Cardiac fibroblast (primary cell): ENCODE data around the gene DNAJA4.

ENCODE experiments used
- DNase-seq, 2 donors: peaks; one replicate each; pipeline versions ENCODE4 v3.0.0 to v3.0.0-alpha.2; 2010; ENCODE audit warnings: low read depth in 2 of 2
- H3K4me3 ChIP-seq, 2 donors: replicated peaks in 1 of 2; 1 replicate in 1 of 2; 2 replicates in 1 of 2; pipeline ENCODE4 v1.5.1; 2011; ENCODE audit warnings: low read depth in 2 of 2, low read length in 2 of 2, mild to moderate bottlenecking in 2 of 2, moderate library complexity in 1 of 2
- TF ChIP-seq, protein P1 (sequence below): IDR thresholded peaks from one replicate; pipeline ENCODE4 v1.5.1; 2011; ENCODE audit warnings: low read depth, mild to moderate bottlenecking, low read length, inconsistent platforms

Gene DNAJA4

DNA sequence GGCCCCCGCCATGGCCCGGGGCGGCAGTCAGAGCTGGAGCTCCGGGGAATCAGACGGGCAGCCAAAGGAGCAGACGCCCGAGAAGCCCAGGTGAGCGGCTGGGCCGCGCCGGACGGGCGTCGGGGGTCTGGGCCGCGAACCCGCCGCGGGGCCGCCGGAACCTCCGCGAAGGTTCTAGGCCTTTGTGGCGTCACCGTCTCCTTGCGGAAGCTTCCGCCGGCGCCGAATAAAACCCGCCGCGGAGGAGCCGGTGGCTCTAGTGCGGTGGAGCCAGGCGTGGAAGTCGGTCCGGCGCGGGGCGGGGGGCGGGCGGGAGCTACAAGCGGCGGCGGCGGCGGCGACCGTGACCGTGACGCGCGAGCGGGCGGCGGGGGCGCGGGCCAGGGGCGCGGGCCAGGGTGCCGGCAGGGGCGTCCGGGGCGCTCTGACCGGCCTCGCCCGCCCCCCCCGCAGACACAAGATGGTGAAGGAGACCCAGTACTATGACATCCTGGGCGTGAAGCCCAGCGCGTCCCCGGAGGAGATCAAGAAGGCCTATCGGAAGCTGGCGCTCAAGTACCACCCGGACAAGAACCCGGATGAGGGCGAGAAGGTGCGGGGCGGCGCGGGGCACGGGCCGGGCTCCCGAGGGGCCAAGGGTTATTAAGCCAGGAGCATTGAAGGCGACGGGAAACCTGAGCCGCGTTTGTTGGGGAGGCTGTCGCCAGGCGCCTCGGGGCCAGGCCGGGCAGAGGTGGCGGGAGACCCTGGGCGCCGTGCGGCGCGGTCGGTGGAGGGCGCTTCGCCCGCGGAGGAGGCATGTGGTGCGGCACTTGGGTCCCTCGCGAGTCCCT is at the start of gene DNAJA4:
DNAJA4 (plus strand) TSS at position 259 of the 833 bp plus-strand sequence; CDS start at position 461, 202 bp downstream.
- TF ChIP-seq, protein P1, sequence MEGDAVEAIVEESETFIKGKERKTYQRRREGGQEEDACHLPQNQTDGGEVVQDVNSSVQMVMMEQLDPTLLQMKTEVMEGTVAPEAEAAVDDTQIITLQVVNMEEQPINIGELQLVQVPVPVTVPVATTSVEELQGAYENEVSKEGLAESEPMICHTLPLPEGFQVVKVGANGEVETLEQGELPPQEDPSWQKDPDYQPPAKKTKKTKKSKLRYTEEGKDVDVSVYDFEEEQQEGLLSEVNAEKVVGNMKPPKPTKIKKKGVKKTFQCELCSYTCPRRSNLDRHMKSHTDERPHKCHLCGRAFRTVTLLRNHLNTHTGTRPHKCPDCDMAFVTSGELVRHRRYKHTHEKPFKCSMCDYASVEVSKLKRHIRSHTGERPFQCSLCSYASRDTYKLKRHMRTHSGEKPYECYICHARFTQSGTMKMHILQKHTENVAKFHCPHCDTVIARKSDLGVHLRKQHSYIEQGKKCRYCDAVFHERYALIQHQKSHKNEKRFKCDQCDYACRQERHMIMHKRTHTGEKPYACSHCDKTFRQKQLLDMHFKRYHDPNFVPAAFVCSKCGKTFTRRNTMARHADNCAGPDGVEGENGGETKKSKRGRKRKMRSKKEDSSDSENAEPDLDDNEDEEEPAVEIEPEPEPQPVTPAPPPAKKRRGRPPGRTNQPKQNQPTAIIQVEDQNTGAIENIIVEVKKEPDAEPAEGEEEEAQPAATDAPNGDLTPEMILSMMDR, result no peak
- H3K4me3 ChIP-seq, result peak within 1 kb of the TSS; percentile 54 to 55
- DNase-seq, result peak; percentile 32 to 58

DNA sequence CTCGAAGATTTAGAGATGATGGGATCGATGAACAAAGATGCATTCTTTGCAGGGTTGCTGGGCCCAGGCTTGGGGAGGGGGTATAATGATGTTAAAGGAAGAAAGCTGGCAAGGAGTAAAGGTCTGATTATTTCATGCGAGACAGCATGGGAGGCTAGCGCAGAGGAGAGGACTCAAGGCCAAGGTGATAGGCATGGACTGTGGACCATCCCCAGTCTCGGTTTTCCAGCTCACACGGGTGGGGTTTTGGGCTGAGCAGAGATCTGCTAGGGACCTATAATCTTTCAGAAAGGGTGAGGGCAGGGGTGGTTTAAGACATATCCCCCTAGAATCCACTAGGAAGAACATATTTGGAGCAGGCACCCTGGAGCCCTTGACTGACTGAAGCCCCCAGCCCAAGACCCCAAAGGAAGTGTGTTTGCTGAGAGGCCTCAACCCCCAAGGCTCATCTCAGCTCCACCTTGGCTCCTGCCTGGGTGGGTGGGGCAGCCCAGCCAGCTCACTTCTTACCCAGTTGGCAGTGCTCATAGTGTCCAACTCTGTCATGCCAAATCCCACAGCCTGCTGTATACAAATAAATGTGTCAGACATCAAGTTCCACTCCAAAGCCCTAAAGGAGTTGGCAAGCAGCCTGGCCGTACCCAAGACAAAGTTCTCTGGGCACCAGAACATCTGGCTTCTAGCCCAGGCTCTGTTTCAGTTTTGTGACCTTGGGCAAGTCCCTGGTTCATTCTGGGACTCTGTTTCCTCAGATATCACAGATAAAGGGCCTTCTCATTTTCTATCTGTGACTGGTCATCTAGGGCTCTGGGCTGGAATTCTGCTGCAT is 47.9 kb upstream of the DNAJA4 start:
- no peak overlapping the region for H3K4me3 ChIP-seq
- DNase-seq, result peak in 1 of 2 donors; percentile 65
- TF ChIP-seq, protein P1, result no peak

DNA sequence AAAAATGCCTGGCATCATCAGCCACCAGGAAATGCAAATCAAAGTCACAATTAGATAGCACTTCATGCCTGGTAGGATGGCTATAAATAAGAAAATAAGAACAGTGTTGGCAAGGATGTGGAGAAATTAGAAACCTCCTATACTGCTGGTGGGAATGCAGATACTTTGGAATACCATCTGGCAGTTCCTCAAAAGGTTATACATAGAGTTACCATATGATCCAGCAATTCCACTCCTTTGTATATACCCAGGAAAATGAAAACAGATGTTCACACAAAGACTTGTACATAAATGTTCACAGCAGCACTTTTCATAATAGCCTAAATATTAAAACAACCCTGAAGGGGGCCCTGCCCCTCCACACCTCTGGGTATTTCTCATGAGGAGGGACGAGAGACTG is 43.6 kb upstream of the DNAJA4 start:
- DNase-seq, result no peak
- TF ChIP-seq, protein P1, result no peak
- H3K4me3 ChIP-seq, result no peak overlapping the region

DNA sequence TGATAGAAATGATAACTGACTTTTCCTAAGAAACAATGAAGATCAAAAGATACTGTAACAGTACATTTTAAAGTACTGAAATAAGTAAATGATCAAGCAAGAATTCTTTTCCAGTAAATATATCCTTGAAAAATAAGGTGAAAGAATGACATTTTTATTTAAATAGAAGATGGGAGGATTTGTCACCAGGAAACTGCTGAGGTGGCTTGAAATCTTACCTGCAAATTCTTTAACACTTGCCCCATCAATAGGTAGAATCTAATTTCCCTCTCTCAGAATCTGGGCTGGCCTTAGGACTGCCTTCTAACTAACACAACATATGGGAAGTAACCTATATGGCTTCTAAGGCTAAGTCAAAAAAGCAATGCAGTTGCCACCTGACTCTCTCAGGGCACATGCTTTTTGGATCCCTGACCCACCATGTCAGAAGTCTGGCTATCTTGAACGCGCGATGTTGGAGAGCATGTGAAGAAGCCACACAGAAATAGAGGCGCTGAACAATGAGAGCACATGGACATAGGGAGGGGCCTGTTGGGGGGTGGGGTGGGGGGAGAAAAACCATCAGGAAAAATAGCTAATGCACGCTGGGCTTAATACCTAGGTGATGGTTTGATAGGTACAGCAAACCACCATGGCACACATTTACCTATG is 41.5 kb upstream of the DNAJA4 start:
- DNase-seq, result no peak
- TF ChIP-seq, protein P1, result no peak
- H3K4me3 ChIP-seq, result no peak overlapping the region

DNA sequence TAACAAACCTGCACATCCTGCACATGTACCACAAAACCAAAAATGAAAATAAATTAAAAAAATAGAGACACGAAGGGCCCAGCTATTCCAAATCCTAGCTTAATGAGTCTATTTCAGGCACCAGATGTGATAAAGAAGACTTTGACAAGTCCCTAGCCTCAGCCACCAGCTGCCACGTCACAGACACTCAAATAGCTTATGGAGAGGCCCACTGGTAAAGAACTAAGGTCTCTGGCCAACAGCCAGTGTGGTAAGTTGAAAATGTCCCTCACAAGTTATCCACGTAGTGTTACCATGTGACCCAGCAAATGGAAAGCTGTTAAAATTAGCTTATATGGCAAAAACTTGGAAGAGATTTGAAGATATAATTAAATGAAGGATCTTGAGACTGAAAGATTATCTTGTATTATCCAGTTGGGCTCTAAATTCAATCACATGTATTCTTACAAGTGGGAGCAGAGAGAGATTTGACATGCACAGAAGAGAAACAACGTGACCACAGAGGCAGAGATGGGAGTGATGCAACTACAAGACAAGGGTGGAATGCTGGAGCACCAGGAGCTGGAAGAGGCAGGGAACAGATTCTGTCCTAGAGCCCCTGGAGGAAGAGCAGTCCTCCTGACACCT is 40.9 kb upstream of the DNAJA4 start:
- TF ChIP-seq, protein P1, result no peak
- peak in 1 of 2 donors; percentile 52 for DNase-seq
- H3K4me3 ChIP-seq, result no peak overlapping the region

DNA sequence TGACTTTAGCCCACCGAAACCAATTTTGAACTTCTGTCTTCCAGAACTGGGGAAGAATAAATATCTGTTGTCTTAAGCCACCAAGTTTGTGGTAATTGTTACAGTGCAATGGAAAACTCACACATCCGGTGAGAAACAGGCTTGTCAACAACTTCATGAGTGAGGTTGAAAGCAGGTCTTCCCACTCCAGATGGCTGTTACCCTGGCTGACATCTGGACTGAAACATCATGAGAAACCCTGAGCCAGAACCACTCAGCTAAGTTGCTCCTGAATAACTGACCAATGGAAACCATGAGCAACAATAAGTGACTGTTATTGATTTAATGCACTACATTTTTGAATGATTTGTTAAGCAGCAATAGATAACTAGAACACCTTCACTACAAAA is 40.3 kb upstream of the DNAJA4 start:
- DNase-seq, result peak; percentile 31
- TF ChIP-seq, protein P1, result no peak
- H3K4me3 ChIP-seq, result no peak overlapping the region
